Fibroblast of the aortic adventitia (primary cell): Measurements from ENCODE around the gene TLE7. TPM values are rescaled to one million over a fixed set of nuclear protein-coding genes. Genes with fewer than 3 reads are reported as not detected.

Experiments used
- DNase-seq: peaks from one replicate; pipeline ENCODE4 v3.0.0-alpha.2; 2010; ENCODE audit warnings: low read depth
- H3K4me3 ChIP-seq: 2 replicates; pipeline ENCODE4 v1.5.1; 2011; ENCODE audit warnings: low read depth, mild to moderate bottlenecking, control low read depth, low read length, moderate library complexity
- CTCF ChIP-seq: IDR thresholded peaks from 2 replicates; pipeline ENCODE4 v1.5.1; 2011; ENCODE audit warnings: mild to moderate bottlenecking, low read length, control low read depth, inconsistent platforms; ENCODE audit not compliant: insufficient read depth
- total RNA-seq: library from RNA; depleted of rRNA; stranded (reverse); fragments of >200 nt; gene quantifications from 2 replicates; pipeline ENCODE4 v1.2.3, GENCODE V29; 2012; ENCODE audit warnings: low replicate concordance

The TLE7 gene
- total RNA-seq, 1 donor, result not detected

GRCh38 chr16:71440669-71441347, 1.0 kb downstream of the TLE7 start:
- no peak for TF ChIP-seq CTCF
- DNase-seq, result no peak
- H3K4me3 ChIP-seq, result no peak overlapping the region

GRCh38 chr16:71439523-71439922, 2.3 kb downstream of the TLE7 start:
- TF ChIP-seq CTCF, result no peak
- DNase-seq, result no peak
- no peak overlapping the region for H3K4me3 ChIP-seq

- no peak for DNase-seq
- H3K4me3 ChIP-seq, result no peak overlapping the region
- TF ChIP-seq CTCF, result no peak
Measured at GRCh38 chr16:71436473-71436872, 5.4 kb downstream of the TLE7 start.

GRCh38 chr16:71432906-71433305, 8.9 kb downstream of the TLE7 start:
- H3K4me3 ChIP-seq, result no peak overlapping the region
- DNase-seq, result no peak
- TF ChIP-seq CTCF, result no peak

GRCh38 chr16:71431991-71432390, 9.9 kb downstream of the TLE7 start:
- TF ChIP-seq CTCF, result no peak
- no peak overlapping the region for H3K4me3 ChIP-seq
- no peak for DNase-seq

GRCh38 chr16:71431176-71431575, 10.7 kb downstream of the TLE7 start:
- TF ChIP-seq CTCF, result no peak
- no peak for DNase-seq

GRCh38 chr16:71430744-71431143, 11.1 kb downstream of the TLE7 start:
- TF ChIP-seq CTCF, result no peak
- no peak for DNase-seq
- H3K4me3 ChIP-seq, result no peak overlapping the region

More at GRCh38 chr16:71431176-71431575, 10.7 kb downstream of the TLE7 start:
- no peak overlapping the region for H3K4me3 ChIP-seq
